Endothelial cell (in vitro differentiated cells): ENCODE measurements around the gene EIF3A. TPM values are rescaled to one million over a fixed set of nuclear protein-coding genes. Genes with fewer than 3 reads are reported as not detected.

ENCODE experiments used
- DNase-seq: peaks from one replicate; pipeline ENCODE4 v3.0.0; 2021; ENCODE audit warnings: low spot score
- H3K27ac Mint-ChIP-seq: one replicate; pipeline ENCODE4 v1.8.0; 2021; ENCODE audit warnings: mixed read lengths, inconsistent platforms; ENCODE audit not compliant: unreplicated experiment
- H3K27me3 Mint-ChIP-seq: one replicate; pipeline ENCODE4 v1.8.0; 2021; ENCODE audit warnings: mild to moderate bottlenecking, moderate library complexity, mixed read lengths, inconsistent platforms; ENCODE audit not compliant: unreplicated experiment
- H3K36me3 Mint-ChIP-seq: one replicate; pipeline ENCODE4 v1.8.0; 2021; ENCODE audit warnings: mild to moderate bottlenecking, low read depth, mixed read lengths, inconsistent platforms; ENCODE audit not compliant: unreplicated experiment
- H3K4me1 Mint-ChIP-seq: one replicate; pipeline ENCODE4 v1.8.0; 2021; ENCODE audit warnings: mild to moderate bottlenecking, mixed read lengths, inconsistent platforms; ENCODE audit not compliant: unreplicated experiment
- H3K4me3 Mint-ChIP-seq: one replicate; pipeline ENCODE4 v1.8.0; 2021; ENCODE audit warnings: mild to moderate bottlenecking, mixed read lengths, inconsistent platforms; ENCODE audit not compliant: unreplicated experiment
- H3K9me3 Mint-ChIP-seq: one replicate; pipeline ENCODE4 v1.8.0; 2021; ENCODE audit warnings: mixed read lengths, inconsistent platforms; ENCODE audit not compliant: unreplicated experiment
- CTCF ChIP-seq: fragments of 200-600 bp; sonication (generic); IDR thresholded peaks from one replicate; pipeline ENCODE4 v1.5.0; 2021; ENCODE audit warnings: antibody characterized with exemption; ENCODE audit not compliant: unreplicated experiment
- total RNA-seq: library from RNA; stranded (reverse); fragmentation: NEBNext Ultra II Directional; extraction: Animal tissue kit (Norgen Biotek cat#: 25700); gene quantifications from one replicate; pipeline ENCODE4 v1.2.1, GENCODE V29; 2021; ENCODE audit not compliant: unreplicated experiment

The EIF3A gene
- total RNA-seq, 1 donor from 2014 or later = 107 TPM

- H3K4me3 Mint-ChIP-seq = peak overlapping the region; percentile 90
- H3K27ac Mint-ChIP-seq = no peak overlapping the region
- H3K27me3 Mint-ChIP-seq = peaks cover 6% of the 10 kb centered on the region
Measured at GRCh38 chr10:119104654-119105015, 24.0 kb upstream of the EIF3A start.

GRCh38 chr10:119103903-119104653 lies 23.5 kb upstream of the EIF3A start, which contains the start of gene DENND10:
TSS of gene DENND10 (plus strand) at chr10:119104113. CDS start at chr10:119104143, 30 bp downstream.
- TF ChIP-seq CTCF = no peak
- Mint-ChIP-seq H3K27ac (peak within 1 kb of the TSS; percentile 69), H3K27me3 (peaks cover 6% of the 10 kb centered on the region), H3K9me3 (no peaks in the 10 kb centered on the region), H3K36me3 (peaks cover 5% of the 10 kb centered on the region), H3K4me1 (peaks cover 15% of the 10 kb centered on the region), H3K4me3 (peak within 1 kb of the TSS; percentile 92)
- peak; percentile 83 for DNase-seq

More at GRCh38 chr10:119104654-119105015, 24.0 kb upstream of the EIF3A start:
- Mint-ChIP-seq H3K36me3 (peaks cover 5% of the 10 kb centered on the region), H3K4me1 (peaks cover 15% of the 10 kb centered on the region), H3K9me3 (no peaks in the 10 kb centered on the region)
- no peak for TF ChIP-seq CTCF
- DNase-seq = no peak

GRCh38 chr10:119103241-119103902 lies 22.8 kb upstream of the EIF3A start:
- DNase-seq = no peak
- peaks cover 6% of the 10 kb centered on the region for H3K27me3 Mint-ChIP-seq
- no peak for TF ChIP-seq CTCF
- H3K4me1 Mint-ChIP-seq = peaks cover 15% of the 10 kb centered on the region
- peak overlapping the region; percentile 69 for H3K27ac Mint-ChIP-seq
- peaks cover 5% of the 10 kb centered on the region for H3K36me3 Mint-ChIP-seq
- peak overlapping the region; percentile 92 for H3K4me3 Mint-ChIP-seq
- no peaks in the 10 kb centered on the region for H3K9me3 Mint-ChIP-seq

GRCh38 chr10:119101366-119102098 lies 20.9 kb upstream of the EIF3A start:
- Mint-ChIP-seq H3K4me1 (peaks cover 15% of the 10 kb centered on the region), H3K27ac (no peak overlapping the region), H3K27me3 (peaks cover 6% of the 10 kb centered on the region), H3K9me3 (no peaks in the 10 kb centered on the region), H3K36me3 (peaks cover 5% of the 10 kb centered on the region), H3K4me3 (no peak overlapping the region)
- no peak for DNase-seq
- no peak for TF ChIP-seq CTCF
